Glomerular endothelial cell (primary cell): Measurements from ENCODE around the gene GOLGA6A. TPM values are rescaled to one million over a fixed set of nuclear protein-coding genes. Genes with fewer than 3 reads are reported as not detected.
A peak's percentile ranks its signal among the peaks of the same experiment; 100 is the strongest.
"Not testable (repeated sequence)": the region's sequence is repeated elsewhere in the genome, so short reads cannot be mapped to it uniquely, and the experiment has no call there.

Experiments used
- DNase-seq: peaks from one replicate; pipeline ENCODE4 v3.0.0-alpha.2; 2011; ENCODE audit warnings: low read depth, low spot score; ENCODE audit errors: extremely low read depth
- total RNA-seq: library from RNA; depleted of rRNA; stranded (reverse); fragments of >200 nt; gene quantifications from 2 replicates; pipeline ENCODE4 v1.2.3, GENCODE V29; 2015

GOLGA6A gene
- total RNA-seq, 1 donor from 2014 or later, result not detected

- DNase-seq, result no peak
These were observed 28.3 kb downstream of the GOLGA6A start for GRCh38 chr15:74053941-74054529.

GRCh38 chr15:74053517-74053916 is 28.8 kb downstream of the GOLGA6A start:
- DNase-seq, result no peak

GRCh38 chr15:74052271-74053260 is 29.8 kb downstream of the GOLGA6A start:
- not testable (repeated sequence) for DNase-seq

- DNase-seq, result no peak
These were observed 31.7 kb downstream of the GOLGA6A start for GRCh38 chr15:74050556-74051234.

- DNase-seq, result no peak
These were observed 32.2 kb downstream of the GOLGA6A start for GRCh38 chr15:74050127-74050526.

GRCh38 chr15:74046275-74046674 is 36.1 kb downstream of the GOLGA6A start:
- no peak for DNase-seq

- no peak for DNase-seq
These were observed 36.6 kb downstream of the GOLGA6A start for GRCh38 chr15:74045636-74046274.

GRCh38 chr15:74045184-74045583 is 37.2 kb downstream of the GOLGA6A start:
- no peak for DNase-seq

- DNase-seq, result no peak
These were observed 37.9 kb downstream of the GOLGA6A start for GRCh38 chr15:74044267-74045110.

GRCh38 chr15:74043425-74044266 is 38.7 kb downstream of the GOLGA6A start:
- no peak for DNase-seq

GRCh38 chr15:74042603-74043424 is 39.5 kb downstream of the GOLGA6A start:
- no peak for DNase-seq

GRCh38 chr15:74041777-74042435 is 40.4 kb downstream of the GOLGA6A start:
- no peak for DNase-seq

- no peak for DNase-seq
These were observed 41.0 kb downstream of the GOLGA6A start for GRCh38 chr15:74041311-74041756.

- DNase-seq, result peak; percentile 34
These were observed 42.1 kb downstream of the GOLGA6A start for GRCh38 chr15:74040109-74040850.

- DNase-seq, result no peak
These were observed 42.7 kb downstream of the GOLGA6A start for GRCh38 chr15:74039656-74040010.

GRCh38 chr15:74038707-74039655 is 43.4 kb downstream of the GOLGA6A start:
- DNase-seq, result no peak
